Subcutaneous adipose tissue (tissue), 4 donors: ENCODE data around the gene ROR1. TPM values are rescaled to one million over a fixed set of nuclear protein-coding genes. Genes with fewer than 3 reads are reported as not detected.

Experiments used
- CTCF ChIP-seq: fragments of 450-650 bp; IDR thresholded peaks from one replicate; pipeline ENCODE4 v1.5.1; 2016; ENCODE audit warnings: low read depth, mild to moderate bottlenecking, control low read depth, antibody characterized with exemption, moderate library complexity
- total RNA-seq, 4 donors: library from RNA; depleted of rRNA; stranded (reverse); fragments of >200 nt; gene quantifications; one replicate each; pipeline ENCODE4 v1.1.0, GENCODE V29; 2016

The ROR1 gene
- total RNA-seq, 4 donors from 2014 or later = 5.8 to 10.2 (median 8.6) TPM

- TF ChIP-seq CTCF = no peak
Measured at GRCh38 chr1:63738772-63739171, 35.0 kb upstream of the ROR1 start.

DNA sequence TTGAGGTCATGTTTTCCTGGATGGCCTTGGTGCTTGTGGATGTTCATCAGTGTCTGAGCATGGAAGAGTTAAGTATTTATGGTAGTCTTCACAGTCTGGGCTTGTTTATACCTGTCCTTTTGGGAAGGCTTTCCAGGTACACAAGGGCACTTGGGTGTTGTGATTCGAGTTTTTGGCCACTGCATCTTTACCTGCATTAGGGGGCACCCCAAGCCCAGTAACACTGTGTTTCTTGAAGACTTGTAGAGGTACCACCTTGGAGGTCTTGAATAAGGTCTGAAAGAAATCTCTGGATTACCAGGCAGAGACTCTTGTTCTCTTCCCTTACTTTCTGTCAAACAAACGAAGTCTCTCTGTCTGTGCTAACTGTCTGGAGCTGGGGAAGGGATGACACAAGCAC, 34.4 kb upstream of the ROR1 start:
- no peak for TF ChIP-seq CTCF

DNA sequence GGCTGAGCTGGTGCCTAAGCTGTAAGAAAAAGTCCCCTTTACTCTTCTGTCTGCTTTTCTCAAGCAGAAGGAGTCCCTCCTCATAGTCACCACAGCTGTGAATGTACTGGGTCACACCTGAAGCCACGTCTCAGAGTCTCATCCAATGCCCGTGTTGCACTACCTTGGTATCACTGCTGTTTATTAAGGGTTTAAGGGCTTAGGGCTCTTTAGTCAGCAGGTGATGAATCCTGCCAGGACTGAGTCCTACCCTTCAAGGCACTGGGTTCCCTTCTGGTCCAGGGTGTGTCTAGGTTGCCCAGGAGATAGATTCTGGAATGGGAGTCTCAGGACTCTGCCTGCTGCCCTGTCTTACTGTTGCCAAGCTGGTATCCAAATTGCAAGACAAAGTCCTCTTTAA, 33.4 kb upstream of the ROR1 start:
- no peak for TF ChIP-seq CTCF

- TF ChIP-seq CTCF = no peak
Measured at GRCh38 chr1:63742526-63742925, 31.3 kb upstream of the ROR1 start.

DNA sequence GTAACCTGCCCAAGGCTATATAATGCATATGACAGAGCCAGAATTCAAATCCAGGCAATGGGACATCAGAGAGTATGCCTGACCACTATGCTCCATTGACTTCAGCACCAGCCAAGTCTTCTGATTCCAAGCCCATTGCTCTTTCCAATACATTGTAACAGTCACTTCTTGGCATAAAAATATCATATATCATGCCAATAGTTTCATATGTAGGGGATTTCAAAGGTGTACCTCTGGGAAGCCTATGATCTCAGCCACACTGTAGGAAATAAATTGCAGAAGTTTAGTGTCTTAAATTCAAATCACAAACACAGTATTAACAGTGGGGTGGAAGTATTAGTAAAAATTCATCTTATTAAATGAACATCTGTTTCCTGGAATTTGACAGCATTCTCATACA, 30.0 kb upstream of the ROR1 start:
- no peak for TF ChIP-seq CTCF

DNA sequence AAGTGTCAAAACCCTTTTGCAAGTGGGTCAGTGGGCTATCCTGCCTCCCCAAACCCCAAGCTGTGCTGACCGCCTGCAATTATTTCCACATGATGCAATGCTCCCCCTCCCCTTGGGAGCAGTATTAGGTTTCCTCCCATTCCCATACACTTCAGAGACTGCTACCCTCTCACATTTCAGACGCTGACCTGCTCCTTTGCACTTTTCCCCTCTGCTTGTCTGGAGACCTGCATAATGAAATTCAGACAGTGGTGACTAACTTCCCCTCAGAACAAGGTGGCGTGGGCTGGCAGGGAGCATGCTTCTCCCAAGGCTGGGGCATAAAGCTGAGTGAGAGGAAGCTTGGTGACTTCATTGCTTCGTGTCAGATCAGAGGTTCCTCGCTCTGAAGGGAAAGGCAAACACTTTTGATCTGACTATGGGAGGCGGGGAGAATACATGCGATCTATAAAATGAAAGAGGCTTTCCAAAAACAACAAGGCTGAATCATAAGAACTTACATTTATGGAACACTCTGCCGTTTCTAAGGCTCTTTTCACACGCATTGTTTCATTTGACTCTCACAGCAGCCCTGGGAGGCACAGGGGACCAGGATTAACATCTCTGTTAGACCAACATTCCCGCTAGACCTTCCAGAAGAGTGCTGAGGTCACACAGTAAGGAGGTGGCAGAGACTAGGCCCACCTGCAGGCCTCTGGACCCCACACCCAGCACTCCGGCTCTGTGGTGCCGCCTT, 27.5 kb upstream of the ROR1 start:
- no peak for TF ChIP-seq CTCF

DNA sequence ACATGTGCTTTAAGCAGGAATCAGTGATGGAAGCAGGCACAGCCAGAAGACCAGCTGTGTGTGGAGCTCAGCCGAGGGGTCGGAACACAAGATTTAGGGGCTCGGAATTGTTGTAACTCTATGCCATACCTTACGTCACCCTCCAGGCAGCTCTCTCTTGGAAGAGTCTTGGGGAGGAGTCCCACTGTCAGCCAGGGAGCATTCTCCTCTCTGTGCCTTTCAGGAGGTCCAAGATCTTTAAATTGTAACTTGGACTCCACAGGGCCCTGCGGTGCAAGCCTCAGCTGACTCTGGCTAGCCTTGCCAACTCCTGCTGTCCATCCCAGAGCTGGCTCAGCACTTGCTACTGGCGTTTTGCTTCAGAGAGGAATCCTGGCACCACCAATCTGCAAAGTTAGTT, 26.4 kb upstream of the ROR1 start:
- no peak for TF ChIP-seq CTCF
